ENCODE measurements around the gene RPUSD3. TPM values are rescaled to one million over a fixed set of nuclear protein-coding genes. Genes with fewer than 3 reads are reported as not detected.
"Not testable (repeated sequence)": the region's sequence is repeated elsewhere in the genome, so short reads cannot be mapped to it uniquely, and the experiment has no call there.

The RPUSD3 gene
- total RNA-seq, 2 donors from 2014 or later: 31.6 to 51.4 TPM

- no peaks in the 10 kb centered on the region for H3K4me1 ChIP-seq
- H3K27me3 ChIP-seq: no peaks in the 10 kb centered on the region
- H3K36me3 ChIP-seq (replicated peaks in 1 of 2; ENCODE audit: insufficient read depth in 1 of 2, low read depth in 2 of 2): no peaks in the 10 kb centered on the region
- DNase-seq (no peak), ATAC-seq (no peak)
- TF ChIP-seq CTCF (IDR thresholded peaks at IDR 0.05) (no peak), POLR2A (IDR thresholded peaks at IDR 0.05) (no peak)
- no peak overlapping the region for H3K4me3 ChIP-seq
- no peak overlapping the region for H3K27ac ChIP-seq
- intact Hi-C loops (cut with DNase I): no loop called here
- no peaks in the 10 kb centered on the region for H3K9me3 ChIP-seq
Measured at GRCh38 chr3:9875448-9875847, 31.6 kb upstream of the RPUSD3 start.

GRCh38 chr3:9872067-9872466, 28.3 kb upstream of the RPUSD3 start:
- H3K9me3 ChIP-seq; DNase-seq; ATAC-seq; intact Hi-C loops (cut with DNase I); H3K27me3 ChIP-seq; H3K36me3 ChIP-seq (replicated peaks in 1 of 2; ENCODE audit: insufficient read depth in 1 of 2, low read depth in 2 of 2); H3K27ac ChIP-seq; H3K4me1 ChIP-seq; H3K4me3 ChIP-seq: not testable (repeated sequence)
- WGBS, 2 donors: 80 to 87% methylated on average over 5 of the region's 5 CpGs

- TF ChIP-seq CTCF (IDR thresholded peaks at IDR 0.05) (no peak), POLR2A (IDR thresholded peaks at IDR 0.05) (no peak)
- H3K4me1 ChIP-seq: no peaks in the 10 kb centered on the region
- ATAC-seq: no peak
- H3K4me3 ChIP-seq: no peak overlapping the region
- H3K36me3 ChIP-seq (replicated peaks in 1 of 2; ENCODE audit: insufficient read depth in 1 of 2, low read depth in 2 of 2): no peaks in the 10 kb centered on the region
- 83 to 95% methylated on average over 1 of the region's 1 CpG for WGBS, 2 donors
- intact Hi-C loops (cut with DNase I): no loop called here
- no peak overlapping the region for H3K27ac ChIP-seq
- no peak for DNase-seq
- no peaks in the 10 kb centered on the region for H3K9me3 ChIP-seq
- no peaks in the 10 kb centered on the region for H3K27me3 ChIP-seq
Measured at GRCh38 chr3:9870978-9871377, 27.2 kb upstream of the RPUSD3 start.

- intact Hi-C loops (cut with DNase I): no loop called here
- H3K36me3 ChIP-seq (replicated peaks in 1 of 2; ENCODE audit: insufficient read depth in 1 of 2, low read depth in 2 of 2): no peaks in the 10 kb centered on the region
- TF ChIP-seq POLR2A (IDR thresholded peaks at IDR 0.05): no peak
- no peaks in the 10 kb centered on the region for H3K27me3 ChIP-seq
- no peaks in the 10 kb centered on the region for H3K4me1 ChIP-seq
- no peak for DNase-seq
- H3K27ac ChIP-seq: no peak overlapping the region
- H3K4me3 ChIP-seq: no peak overlapping the region
- H3K9me3 ChIP-seq: no peaks in the 10 kb centered on the region
- ATAC-seq: no peak
- WGBS, 2 donors: 55 to 60% methylated on average over 1 to 5 of the region's 5 CpGs
Measured at GRCh38 chr3:9869955-9870354, 26.1 kb upstream of the RPUSD3 start.

- Histone ChIP-seq H3K36me3 (replicated peaks in 1 of 2; ENCODE audit: insufficient read depth in 1 of 2, low read depth in 2 of 2) (no peaks in the 10 kb centered on the region), H3K4me3 (no peak overlapping the region), H3K27me3 (no peaks in the 10 kb centered on the region), H3K9me3 (no peaks in the 10 kb centered on the region), H3K27ac (no peak overlapping the region), H3K4me1 (peaks cover 7% of the 10 kb centered on the region)
- no peak for DNase-seq
- WGBS, 2 donors: 89 to 90% methylated on average over 9 to 12 of the region's 12 CpGs
- no peak for ATAC-seq
- TF ChIP-seq CTCF (IDR thresholded peaks at IDR 0.05): no peak
- TF ChIP-seq POLR2A (IDR thresholded peaks at IDR 0.05): no peak
- intact Hi-C loops (cut with DNase I): no loop called here
Measured at GRCh38 chr3:9867106-9867505, 23.3 kb upstream of the RPUSD3 start.

GRCh38 chr3:9866639-9867038, 22.8 kb upstream of the RPUSD3 start:
- intact Hi-C loops (cut with DNase I): no loop called here
- no peaks in the 10 kb centered on the region for H3K27me3 ChIP-seq
- H3K4me1 ChIP-seq: peaks cover 7% of the 10 kb centered on the region
- H3K36me3 ChIP-seq (replicated peaks in 1 of 2; ENCODE audit: insufficient read depth in 1 of 2, low read depth in 2 of 2): no peaks in the 10 kb centered on the region
- ATAC-seq: no peak
- no peaks in the 10 kb centered on the region for H3K9me3 ChIP-seq
- DNase-seq: no peak
- H3K27ac ChIP-seq: no peak overlapping the region
- WGBS, 2 donors: 80 to 91% methylated on average over 8 of the region's 8 CpGs
- TF ChIP-seq CTCF (IDR thresholded peaks at IDR 0.05) (no peak), POLR2A (IDR thresholded peaks at IDR 0.05) (no peak)
- no peak overlapping the region for H3K4me3 ChIP-seq

GRCh38 chr3:9865125-9865637, 21.4 kb upstream of the RPUSD3 start:
- 85 to 87% methylated on average over 9 to 10 of the region's 10 CpGs for WGBS, 2 donors
- H3K27me3 ChIP-seq; DNase-seq; H3K36me3 ChIP-seq (replicated peaks in 1 of 2; ENCODE audit: insufficient read depth in 1 of 2, low read depth in 2 of 2); H3K4me1 ChIP-seq; H3K4me3 ChIP-seq; H3K27ac ChIP-seq; ATAC-seq; H3K9me3 ChIP-seq; intact Hi-C loops (cut with DNase I): not testable (repeated sequence)
